Activated gamma-delta T cell (primary cell): ENCODE results near the gene SLC26A5.

Source experiments
- DNase-seq: peaks from one replicate; lab custom pipeline; 2025; lab: John Stamatoyannopoulos, UW

Gene SLC26A5

GRCh38 chr7:103346396-103346795 lies 99.6 kb downstream of the SLC26A5 start:
- DNase-seq: no peak

GRCh38 chr7:103344453-103345149 lies 101.4 kb downstream of the SLC26A5 start, which contains the start of gene DNAJC2:
TSS of gene DNAJC2 (minus strand) at chr7:103344767. CDS start at chr7:103344622, 145 bp downstream.
- DNase-seq: peak; percentile 41

DNA sequence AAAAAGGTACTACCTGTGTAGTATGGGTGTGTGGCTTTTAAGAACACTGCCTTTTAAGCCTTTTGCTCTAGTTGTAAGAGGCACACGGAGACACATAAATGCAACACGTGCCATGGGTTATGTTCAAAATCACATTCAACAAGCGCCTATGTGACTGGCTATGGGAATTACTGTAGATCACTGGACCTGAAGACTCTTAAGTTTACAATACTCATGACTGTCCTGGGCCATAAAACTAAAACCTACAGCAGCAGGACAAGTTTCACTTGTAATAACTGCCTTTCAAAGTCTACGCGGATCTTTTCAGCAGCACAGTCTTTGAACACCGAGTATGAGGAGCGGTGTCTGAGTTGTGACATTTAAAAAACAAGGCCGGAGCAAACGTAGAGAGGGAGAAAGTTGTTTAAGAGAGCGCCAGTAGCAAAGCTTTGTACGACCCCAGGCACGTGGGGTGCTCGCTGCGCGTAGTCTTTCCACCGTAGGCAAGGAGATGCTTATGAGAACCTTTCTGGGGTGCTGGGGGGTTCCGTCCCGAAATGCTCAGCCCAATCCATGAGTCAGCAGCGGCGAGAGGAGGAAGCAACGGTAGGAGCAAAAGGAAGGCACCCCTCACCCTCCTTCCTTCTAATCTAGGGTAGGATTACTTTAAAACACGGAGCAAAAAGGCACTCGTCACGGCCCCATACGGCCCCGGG lies 102.1 kb downstream of the SLC26A5 start:
- DNase-seq: no peak

GRCh38 chr7:103343332-103343731 lies 102.7 kb downstream of the SLC26A5 start:
- DNase-seq: no peak

GRCh38 chr7:103341466-103341865 lies 104.5 kb downstream of the SLC26A5 start:
- DNase-seq: no peak

DNA sequence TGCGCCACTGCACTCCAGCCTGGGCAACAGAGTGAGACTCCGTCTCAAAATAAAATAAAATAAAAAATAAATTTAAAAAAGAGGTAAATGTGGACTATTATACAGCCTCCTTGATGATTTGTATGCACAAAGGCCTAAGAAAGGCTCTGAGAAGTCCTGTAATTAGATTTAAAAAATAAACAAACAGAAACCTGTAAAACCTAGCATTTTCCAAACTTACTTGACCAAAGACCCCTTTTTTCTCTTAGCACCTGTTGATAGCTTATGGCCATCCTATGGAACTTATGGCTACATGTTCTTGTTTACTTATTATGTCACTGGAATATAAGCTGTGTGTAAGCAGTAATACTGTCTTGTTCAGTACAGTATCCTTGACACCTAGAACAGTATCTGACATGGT lies 107.1 kb downstream of the SLC26A5 start:
- no peak for DNase-seq

DNA sequence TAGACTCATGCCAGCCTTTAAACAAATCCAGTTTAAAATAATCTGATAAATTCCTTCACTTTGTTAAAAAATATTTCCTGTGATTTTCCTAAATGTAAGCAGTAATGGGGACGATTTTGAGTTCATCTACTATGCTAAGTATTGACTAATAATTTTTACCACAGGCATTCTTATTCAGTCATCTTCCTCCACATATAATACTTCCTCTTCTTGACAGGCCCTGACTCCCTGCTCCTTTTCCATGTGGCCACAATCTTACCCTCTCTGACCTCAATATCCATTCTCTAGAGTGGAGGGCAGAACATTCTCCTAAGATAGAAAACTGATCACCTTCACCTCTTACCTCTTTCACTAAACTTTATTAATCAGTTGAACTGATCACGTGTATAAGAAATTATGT lies 109.2 kb downstream of the SLC26A5 start:
- no peak for DNase-seq

GRCh38 chr7:103325744-103326143 lies 120.3 kb downstream of the SLC26A5 start:
- no peak for DNase-seq
